Caco-2 (cell line): ENCODE results near the gene CSNK1G3. TPM values are rescaled to one million over a fixed set of nuclear protein-coding genes. Genes with fewer than 3 reads are reported as not detected.

Source experiments
- BruUV-seq: library from RNA; stranded (reverse); fragments of 400-500 nt; replicated peaks from 2 replicates; lab custom pipeline; 2021; lab: Mats Ljungman, UMichigan
- CTCF ChIA-PET: fragments of 300-600 bp; sonication (Branson Sonifier 250); formaldehyde crosslinking; loops from one replicate; lab custom pipeline; 2022; ENCODE audit warnings: antibody characterized with exemption; lab: Charles Lee
- POLR2A ChIA-PET: fragments of 300-600 bp; sonication (Branson Sonifier 250); formaldehyde crosslinking; loops from one replicate; lab custom pipeline; 2022; ENCODE audit warnings: antibody characterized with exemption; lab: Charles Lee
- DNase-seq, 2 experiments: peaks; one replicate each; pipeline versions ENCODE4 v3.0.0 to v3.0.0-alpha.2; 2020 to 2022
- H3K27me3 ChIP-seq: replicated peaks from 2 replicates; pipeline ENCODE4 v1.6.0; 2011; ENCODE audit warnings: low read length; ENCODE audit not compliant: control insufficient read depth, insufficient read depth
- H3K36me3 ChIP-seq: 2 replicates; pipeline ENCODE4 v1.5.1; 2011; ENCODE audit warnings: low read length; ENCODE audit not compliant: control insufficient read depth, insufficient read depth
- H3K4me1 ChIP-seq: fragments of 250-450 bp; sonication (Bioruptor Pico); 2 replicates; pipeline ENCODE4 v1.5.1; 2020; ENCODE audit warnings: mild to moderate bottlenecking
- H3K4me3 ChIP-seq: 2 replicates; pipeline ENCODE4 v1.5.1; 2011; ENCODE audit warnings: low read depth, mild to moderate bottlenecking, control low read depth, low read length
- H3K9me3 ChIP-seq: fragments of 250-450 bp; sonication (Bioruptor Pico); 2 replicates; pipeline ENCODE4 v1.5.1; 2020; ENCODE audit warnings: mild to moderate bottlenecking, moderate library complexity
- H3K27ac Mint-ChIP-seq: one replicate; pipeline ENCODE4 v1.8.0; 2022; ENCODE audit warnings: mixed read lengths; ENCODE audit not compliant: unreplicated experiment
- H3K27me3 Mint-ChIP-seq: one replicate; pipeline ENCODE4 v1.8.0; 2022; ENCODE audit warnings: mixed read lengths; ENCODE audit not compliant: insufficient read depth, unreplicated experiment
- H3K36me3 Mint-ChIP-seq: one replicate; pipeline ENCODE4 v1.8.0; 2022; ENCODE audit warnings: mild to moderate bottlenecking, mixed read lengths; ENCODE audit not compliant: insufficient read depth, unreplicated experiment
- H3K4me1 Mint-ChIP-seq: one replicate; pipeline ENCODE4 v1.8.0; 2022; ENCODE audit warnings: low read depth, mixed read lengths; ENCODE audit not compliant: unreplicated experiment
- H3K4me3 Mint-ChIP-seq: one replicate; pipeline ENCODE4 v1.8.0; 2022; ENCODE audit warnings: mild to moderate bottlenecking, moderate library complexity, mixed read lengths; ENCODE audit not compliant: unreplicated experiment
- H3K9me3 Mint-ChIP-seq: one replicate; pipeline ENCODE4 v1.8.0; 2022; ENCODE audit warnings: mixed read lengths; ENCODE audit not compliant: unreplicated experiment
- intact Hi-C: fragments of 100-400 bp; cut with micrococcal nuclease; formaldehyde crosslinking; loops from one replicate; pipeline ENCODE4 v1.10.0; 2022; ENCODE audit not compliant: unreplicated experiment
- total RNA-seq: library from RNA; stranded (reverse); gene quantifications from 2 replicates; pipeline ENCODE4 v1.2.3, GENCODE V29; 2022
- TF ChIP-seq, protein P1 (sequence below), 2 experiments: fragments of 200-600 bp in 1 of 2; IDR thresholded peaks; 1 replicate in 1 of 2; 2 replicates in 1 of 2; pipeline versions ENCODE4 v1.5.1 to v1.8.0; 2011 to 2022; ENCODE audit warnings: antibody characterized with exemption in 1 of 2, control low read depth in 1 of 2, inconsistent platforms in 1 of 2, low read depth in 1 of 2, low read length in 1 of 2, mild to moderate bottlenecking in 1 of 2, moderate library complexity in 1 of 2; ENCODE audit not compliant: insufficient read depth in 1 of 2, severe bottlenecking in 1 of 2, unreplicated experiment in 1 of 2

Gene CSNK1G3
- total RNA-seq, 1 experiment from 2014 or later = 40.4 TPM

DNA sequence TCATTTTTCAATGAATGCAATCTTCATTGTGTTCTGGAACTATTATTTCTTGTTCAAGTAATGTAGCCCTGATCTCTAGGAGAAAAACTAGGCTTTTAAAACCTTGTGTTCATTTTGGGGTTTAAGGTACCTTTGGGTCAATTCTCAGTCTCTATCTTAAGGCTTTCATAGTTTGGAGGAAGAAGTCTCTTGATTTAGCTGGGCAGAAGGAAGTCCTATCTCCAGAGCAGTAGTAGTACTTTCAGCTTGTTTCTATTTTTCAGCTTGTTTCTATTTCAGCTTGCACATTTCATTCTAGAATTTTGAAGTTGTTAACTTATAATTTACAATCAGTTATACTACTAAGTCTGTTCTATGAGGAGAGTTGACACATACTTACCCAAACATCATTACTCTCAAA lies 15.2 kb downstream of the CSNK1G3 start:
- Mint-ChIP-seq H3K36me3 (no peaks in the 10 kb centered on the region), H3K27me3 (no peaks in the 10 kb centered on the region), H3K4me3 (no peak overlapping the region), H3K27ac (no peak overlapping the region), H3K9me3 (no peaks in the 10 kb centered on the region), H3K4me1 (peaks cover 13% of the 10 kb centered on the region)
- Histone ChIP-seq H3K4me1 (no peaks in the 10 kb centered on the region; the same call in 1 of the 2 replicates), H3K9me3 (no peaks in the 10 kb centered on the region), H3K27me3 (no peaks in the 10 kb centered on the region), H3K4me3 (no peak overlapping the region), H3K36me3 (no peaks in the 10 kb centered on the region)
- intact Hi-C loops = no loop called here
- no TSS peak for BruUV-seq
- TF ChIP-seq, protein P1, sequence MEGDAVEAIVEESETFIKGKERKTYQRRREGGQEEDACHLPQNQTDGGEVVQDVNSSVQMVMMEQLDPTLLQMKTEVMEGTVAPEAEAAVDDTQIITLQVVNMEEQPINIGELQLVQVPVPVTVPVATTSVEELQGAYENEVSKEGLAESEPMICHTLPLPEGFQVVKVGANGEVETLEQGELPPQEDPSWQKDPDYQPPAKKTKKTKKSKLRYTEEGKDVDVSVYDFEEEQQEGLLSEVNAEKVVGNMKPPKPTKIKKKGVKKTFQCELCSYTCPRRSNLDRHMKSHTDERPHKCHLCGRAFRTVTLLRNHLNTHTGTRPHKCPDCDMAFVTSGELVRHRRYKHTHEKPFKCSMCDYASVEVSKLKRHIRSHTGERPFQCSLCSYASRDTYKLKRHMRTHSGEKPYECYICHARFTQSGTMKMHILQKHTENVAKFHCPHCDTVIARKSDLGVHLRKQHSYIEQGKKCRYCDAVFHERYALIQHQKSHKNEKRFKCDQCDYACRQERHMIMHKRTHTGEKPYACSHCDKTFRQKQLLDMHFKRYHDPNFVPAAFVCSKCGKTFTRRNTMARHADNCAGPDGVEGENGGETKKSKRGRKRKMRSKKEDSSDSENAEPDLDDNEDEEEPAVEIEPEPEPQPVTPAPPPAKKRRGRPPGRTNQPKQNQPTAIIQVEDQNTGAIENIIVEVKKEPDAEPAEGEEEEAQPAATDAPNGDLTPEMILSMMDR (IDR thresholded peaks at IDR 0.05; ENCODE audit: insufficient read depth in 1 of 2, low read depth in 1 of 2, low read length in 1 of 2, severe bottlenecking in 1 of 2, unreplicated experiment in 1 of 2) = no peak
- ChIA-PET CTCF (no interaction called here), POLR2A (no interaction called here)
- DNase-seq = no peak

DNA sequence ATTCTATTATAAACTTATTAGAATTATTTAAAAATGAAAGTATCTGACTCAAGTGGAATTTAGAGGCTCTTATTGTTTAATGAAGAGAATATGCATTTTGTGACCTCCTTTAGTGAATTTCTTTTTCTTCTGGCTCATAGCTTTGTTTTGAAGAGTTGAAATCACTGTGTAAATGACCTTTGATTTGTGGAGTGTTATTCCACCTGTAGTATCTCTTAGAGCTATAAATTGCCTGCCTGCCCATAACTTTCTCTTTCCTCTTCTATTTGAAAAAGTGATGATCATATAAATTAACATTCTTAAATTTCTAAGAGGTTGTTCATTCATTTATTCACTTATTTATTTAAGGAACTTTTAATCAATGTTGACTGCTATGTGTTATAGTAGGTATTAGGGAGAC lies 16.1 kb downstream of the CSNK1G3 start:
- H3K4me1 ChIP-seq = no peaks in the 10 kb centered on the region; the same call in 1 of the 2 replicates
- no peaks in the 10 kb centered on the region for H3K9me3 ChIP-seq
- intact Hi-C loops = no loop called here
- no peaks in the 10 kb centered on the region for H3K27me3 Mint-ChIP-seq
- no peaks in the 10 kb centered on the region for H3K27me3 ChIP-seq
- no peak overlapping the region for H3K4me3 ChIP-seq
- H3K36me3 Mint-ChIP-seq = no peaks in the 10 kb centered on the region
- ChIA-PET POLR2A (interaction anchor here (0.5 kb wide), 1 partner anchor 11 kb away, joined by 8 read pairs; no protein-coding TSS in a partner anchor), CTCF (no interaction called here)
- H3K36me3 ChIP-seq = no peaks in the 10 kb centered on the region
- H3K9me3 Mint-ChIP-seq = no peaks in the 10 kb centered on the region
- BruUV-seq = no TSS peak
- DNase-seq = no peak
- no peak overlapping the region for H3K4me3 Mint-ChIP-seq
- TF ChIP-seq, protein P1 (IDR thresholded peaks at IDR 0.05; ENCODE audit: insufficient read depth in 1 of 2, low read depth in 1 of 2, low read length in 1 of 2, severe bottlenecking in 1 of 2, unreplicated experiment in 1 of 2) = no peak
- H3K27ac Mint-ChIP-seq = no peak overlapping the region
- H3K4me1 Mint-ChIP-seq = peaks cover 13% of the 10 kb centered on the region

DNA sequence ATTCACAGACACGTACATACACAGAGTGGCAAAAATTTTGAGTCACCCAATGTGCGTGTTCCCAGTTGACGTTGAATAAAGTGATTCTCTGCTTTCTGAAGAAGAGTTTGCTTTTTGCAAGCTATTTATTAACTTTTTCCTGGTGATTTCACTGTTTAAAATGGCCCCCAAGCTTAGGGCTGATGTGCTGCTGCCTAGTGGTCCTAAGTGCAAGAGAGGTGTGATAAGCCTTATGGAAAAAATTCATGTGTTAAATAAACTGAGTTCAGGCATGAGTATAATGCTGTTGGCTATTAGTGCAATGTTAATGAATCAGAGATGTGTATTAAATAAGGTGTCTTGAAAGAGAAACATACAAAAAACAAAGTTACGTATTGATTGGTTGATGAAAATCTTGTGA lies 16.9 kb downstream of the CSNK1G3 start:
- no peak overlapping the region for H3K27ac Mint-ChIP-seq
- no peaks in the 10 kb centered on the region for H3K27me3 ChIP-seq
- no peaks in the 10 kb centered on the region for H3K36me3 Mint-ChIP-seq
- H3K4me3 ChIP-seq = no peak overlapping the region
- H3K27me3 Mint-ChIP-seq = no peaks in the 10 kb centered on the region
- no peaks in the 10 kb centered on the region for H3K9me3 Mint-ChIP-seq
- no peaks in the 10 kb centered on the region for H3K36me3 ChIP-seq
- CTCF ChIA-PET = no interaction called here
- H3K4me1 Mint-ChIP-seq = peaks cover 13% of the 10 kb centered on the region
- H3K9me3 ChIP-seq = no peaks in the 10 kb centered on the region
- no peak for DNase-seq
- H3K4me3 Mint-ChIP-seq = no peak overlapping the region
- intact Hi-C loops = no loop called here
- POLR2A ChIA-PET = no interaction called here
- H3K4me1 ChIP-seq = no peaks in the 10 kb centered on the region; the same call in 1 of the 2 replicates
- BruUV-seq = no TSS peak
- TF ChIP-seq, protein P1 (IDR thresholded peaks at IDR 0.05; ENCODE audit: insufficient read depth in 1 of 2, low read depth in 1 of 2, low read length in 1 of 2, severe bottlenecking in 1 of 2, unreplicated experiment in 1 of 2) = no peak
